Lower lobe of right lung (tissue), 2 donors: Measurements from ENCODE around the gene SLIT3. TPM values are rescaled to one million over a fixed set of nuclear protein-coding genes. Genes with fewer than 3 reads are reported as not detected.

ENCODE experiments used
- ATAC-seq, 2 donors: fragments of 200-7000 bp; cut with Tn5 transposase; one replicate each; pipeline ENCODE4 v1.9.1; 2020 to 2022; ENCODE audit warnings: mild to moderate bottlenecking in 2 of 2, moderate library complexity in 2 of 2
- DNase-seq: peaks from one replicate; pipeline ENCODE4 v3.0.0-alpha.2; 2020
- H3K27ac ChIP-seq: fragments of 200-600 bp; one replicate; pipeline ENCODE4 v1.8.0; 2022
- H3K27me3 ChIP-seq: fragments of 200-600 bp; one replicate; pipeline ENCODE4 v1.8.0; 2022; ENCODE audit warnings: low read depth
- H3K36me3 ChIP-seq: fragments of 200-600 bp; one replicate; pipeline ENCODE4 v1.8.0; 2022; ENCODE audit warnings: mild to moderate bottlenecking
- H3K4me1 ChIP-seq: fragments of 200-600 bp; one replicate; pipeline ENCODE4 v1.8.0; 2022
- H3K4me3 ChIP-seq: fragments of 200-600 bp; one replicate; pipeline ENCODE4 v1.8.0; 2022; ENCODE audit warnings: mild to moderate bottlenecking
- H3K9me3 ChIP-seq: fragments of 200-600 bp; one replicate; pipeline ENCODE4 v1.8.0; 2022
- intact Hi-C: fragments of 100-400 bp; cut with DNase I; formaldehyde crosslinking; loops from one replicate; pipeline ENCODE4 v1.11.0; 2022
- total RNA-seq: library from RNA; stranded (reverse); fragmentation: NEBNext Ultra II Directional; extraction: Animal tissue kit (Norgen Biotek cat#: 25700); gene quantifications from one replicate; pipeline ENCODE4 v1.2.1, GENCODE V29; 2021
- TF ChIP-seq, protein P1 (sequence below): fragments of 200-600 bp; IDR thresholded peaks from one replicate; pipeline ENCODE4 v1.8.0; 2022; ENCODE audit warnings: antibody characterized with exemption, mild to moderate bottlenecking
- donor health status: DM: no; HTN: yes; CAD: no; lungs with severe emphysema.

The SLIT3 gene
- total RNA-seq, 1 donor from 2014 or later, result 48.6 TPM

DNA sequence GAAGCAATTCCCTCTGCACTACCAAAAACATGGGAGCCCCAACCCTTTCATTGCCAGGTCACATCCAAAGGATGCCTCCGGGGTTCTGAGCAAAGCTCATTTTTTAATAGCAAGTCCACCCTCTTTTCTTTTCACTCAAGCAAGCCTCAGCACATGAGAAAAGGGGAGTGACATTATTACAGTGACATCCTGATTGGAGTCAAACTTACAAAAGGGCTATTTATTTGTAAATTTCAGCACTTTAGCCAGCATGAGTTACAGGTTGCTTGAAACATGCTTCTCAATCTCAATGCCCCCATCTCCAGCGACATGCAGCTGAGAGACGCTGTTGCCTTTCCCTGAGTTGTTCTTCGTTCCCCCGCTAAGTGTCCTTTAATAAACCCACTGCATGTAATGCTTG, 483.3 kb downstream of the SLIT3 start:
- TF ChIP-seq, protein P1, sequence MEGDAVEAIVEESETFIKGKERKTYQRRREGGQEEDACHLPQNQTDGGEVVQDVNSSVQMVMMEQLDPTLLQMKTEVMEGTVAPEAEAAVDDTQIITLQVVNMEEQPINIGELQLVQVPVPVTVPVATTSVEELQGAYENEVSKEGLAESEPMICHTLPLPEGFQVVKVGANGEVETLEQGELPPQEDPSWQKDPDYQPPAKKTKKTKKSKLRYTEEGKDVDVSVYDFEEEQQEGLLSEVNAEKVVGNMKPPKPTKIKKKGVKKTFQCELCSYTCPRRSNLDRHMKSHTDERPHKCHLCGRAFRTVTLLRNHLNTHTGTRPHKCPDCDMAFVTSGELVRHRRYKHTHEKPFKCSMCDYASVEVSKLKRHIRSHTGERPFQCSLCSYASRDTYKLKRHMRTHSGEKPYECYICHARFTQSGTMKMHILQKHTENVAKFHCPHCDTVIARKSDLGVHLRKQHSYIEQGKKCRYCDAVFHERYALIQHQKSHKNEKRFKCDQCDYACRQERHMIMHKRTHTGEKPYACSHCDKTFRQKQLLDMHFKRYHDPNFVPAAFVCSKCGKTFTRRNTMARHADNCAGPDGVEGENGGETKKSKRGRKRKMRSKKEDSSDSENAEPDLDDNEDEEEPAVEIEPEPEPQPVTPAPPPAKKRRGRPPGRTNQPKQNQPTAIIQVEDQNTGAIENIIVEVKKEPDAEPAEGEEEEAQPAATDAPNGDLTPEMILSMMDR, result no peak
- ATAC-seq (no peak), DNase-seq (no peak)
- H3K27ac ChIP-seq, result no peak overlapping the region
- H3K36me3 ChIP-seq, result peaks cover 15% of the 10 kb centered on the region
- no peak overlapping the region for H3K4me3 ChIP-seq
- peaks cover 5% of the 10 kb centered on the region for H3K4me1 ChIP-seq
- no peaks in the 10 kb centered on the region for H3K9me3 ChIP-seq
- intact Hi-C loops, result no loop called here
- peaks cover 54% of the 10 kb centered on the region for H3K27me3 ChIP-seq

DNA sequence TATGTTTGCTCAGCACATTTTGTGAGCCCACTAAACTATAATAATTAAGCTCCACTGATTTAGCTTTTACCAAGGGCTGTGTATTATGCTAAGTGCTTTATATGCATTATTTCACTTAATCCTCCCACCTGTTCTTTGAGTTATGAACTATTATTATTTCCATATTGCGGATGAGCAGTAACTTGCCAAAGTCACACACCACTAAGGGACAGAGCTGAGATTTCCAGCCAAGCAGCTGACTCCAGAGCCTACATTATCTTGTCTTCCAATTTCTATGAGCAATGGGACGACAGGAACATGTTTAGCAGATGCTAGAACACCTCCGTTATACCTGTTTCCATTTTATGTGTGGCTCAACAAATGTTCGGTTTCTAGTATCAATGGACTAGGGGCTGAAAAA, 484.3 kb downstream of the SLIT3 start:
- ATAC-seq (no peak), DNase-seq (no peak)
- intact Hi-C loops, result no loop called here
- Histone ChIP-seq H3K4me3 (no peak overlapping the region), H3K27ac (no peak overlapping the region), H3K4me1 (peaks cover 5% of the 10 kb centered on the region), H3K9me3 (no peaks in the 10 kb centered on the region), H3K36me3 (peaks cover 15% of the 10 kb centered on the region), H3K27me3 (peaks cover 56% of the 10 kb centered on the region)
- TF ChIP-seq, protein P1, result no peak

DNA sequence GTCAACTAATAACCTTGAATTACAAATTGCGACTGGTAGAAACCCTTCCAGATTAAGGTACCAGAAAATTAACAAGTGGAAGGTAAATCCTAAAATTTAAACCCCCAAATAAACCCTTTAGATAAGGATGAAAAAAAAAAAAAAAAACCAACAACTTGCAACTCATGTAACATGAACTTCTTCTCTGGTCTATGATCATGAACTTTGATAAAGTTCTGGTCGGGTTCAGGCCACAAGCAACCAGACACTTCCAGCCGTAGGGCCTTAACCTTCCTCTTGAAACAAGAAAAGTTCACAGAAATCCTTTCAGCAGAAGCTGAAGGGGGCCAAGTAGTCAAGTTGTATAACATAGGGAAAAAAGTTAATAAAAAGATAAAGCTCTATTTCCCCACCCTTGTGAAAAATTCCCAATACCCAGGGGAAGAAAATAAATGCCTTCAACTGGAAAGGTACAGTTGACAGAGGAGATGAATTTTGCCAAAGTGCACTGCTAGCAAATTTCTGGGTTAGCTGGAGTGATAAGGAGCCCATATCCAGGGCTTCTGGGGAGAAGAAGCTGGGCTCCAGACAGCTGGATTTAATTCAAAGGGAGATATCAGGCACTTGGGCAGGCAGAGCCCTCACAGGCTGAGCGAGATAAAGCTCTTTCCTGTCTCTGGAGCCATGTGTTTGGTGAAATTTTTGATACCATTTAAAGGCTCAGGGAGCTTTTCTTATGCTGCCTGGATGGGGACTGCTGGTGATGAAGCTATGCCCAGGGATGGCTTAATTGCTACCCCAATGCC, 487.6 kb downstream of the SLIT3 start:
- Histone ChIP-seq H3K4me1 (peaks cover 4% of the 10 kb centered on the region), H3K27ac (no peak overlapping the region), H3K4me3 (no peak overlapping the region), H3K9me3 (no peaks in the 10 kb centered on the region), H3K36me3 (peaks cover 15% of the 10 kb centered on the region), H3K27me3 (peaks cover 40% of the 10 kb centered on the region)
- ATAC-seq (no peak), DNase-seq (no peak)
- intact Hi-C loops, result no loop called here
- TF ChIP-seq, protein P1, result no peak

DNA sequence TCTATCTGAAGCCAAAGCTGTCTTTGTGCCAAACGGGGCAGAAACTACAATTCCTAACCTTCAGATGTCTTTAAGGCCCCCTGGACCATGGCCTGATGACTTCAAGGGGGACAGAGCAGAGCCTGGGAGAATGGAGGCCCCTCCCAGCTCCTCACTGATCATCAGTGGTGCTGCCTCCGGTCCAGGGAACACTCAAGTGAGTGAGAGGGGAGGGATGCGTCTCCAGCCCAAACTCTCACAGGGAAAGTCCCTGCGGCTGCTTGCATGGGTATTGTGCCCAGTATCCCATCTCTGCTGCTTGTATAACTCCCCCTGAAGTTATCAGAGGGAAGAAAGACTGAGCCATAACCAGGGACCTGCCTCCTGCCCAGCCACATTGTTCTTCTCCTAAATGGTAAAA, 490.3 kb downstream of the SLIT3 start:
- ATAC-seq (no peak), DNase-seq (no peak)
- intact Hi-C loops, result no loop called here
- Histone ChIP-seq H3K36me3 (peaks cover 5% of the 10 kb centered on the region), H3K27ac (no peak overlapping the region), H3K9me3 (no peaks in the 10 kb centered on the region), H3K4me3 (no peak overlapping the region), H3K27me3 (peaks cover 24% of the 10 kb centered on the region), H3K4me1 (no peaks in the 10 kb centered on the region)
- TF ChIP-seq, protein P1, result no peak

DNA sequence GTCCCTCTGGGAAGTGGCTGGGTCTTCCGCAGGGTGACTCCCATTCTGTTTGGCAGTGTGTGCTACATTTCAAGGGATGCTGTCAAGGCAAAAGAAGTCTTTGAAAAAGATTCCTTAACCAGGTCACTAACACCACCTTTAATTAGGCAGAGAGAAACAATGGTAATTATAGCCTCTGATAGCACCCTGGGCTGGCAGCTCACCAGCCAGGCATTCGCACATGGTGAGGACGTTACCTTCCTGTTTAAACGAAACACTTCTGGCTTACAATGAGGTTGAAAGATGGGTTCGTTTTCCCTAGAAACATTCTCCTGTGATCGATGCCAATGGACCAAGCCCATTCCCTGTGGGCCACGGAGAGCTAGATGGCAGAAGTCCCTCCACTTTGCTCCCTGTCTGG, 491.7 kb downstream of the SLIT3 start:
- TF ChIP-seq, protein P1, result no peak
- no peak for DNase-seq
- Histone ChIP-seq H3K36me3 (no peaks in the 10 kb centered on the region), H3K27ac (no peak overlapping the region), H3K4me1 (no peaks in the 10 kb centered on the region), H3K27me3 (peaks cover 22% of the 10 kb centered on the region), H3K4me3 (no peak overlapping the region), H3K9me3 (no peaks in the 10 kb centered on the region)
- intact Hi-C loops, result no loop called here
- no peak for ATAC-seq
